ENCODE data around the gene EPHX1.
"Not testable (repeated sequence)": the region's sequence is repeated elsewhere in the genome, so short reads cannot be mapped to it uniquely, and the experiment has no call there.

Gene EPHX1

DNA sequence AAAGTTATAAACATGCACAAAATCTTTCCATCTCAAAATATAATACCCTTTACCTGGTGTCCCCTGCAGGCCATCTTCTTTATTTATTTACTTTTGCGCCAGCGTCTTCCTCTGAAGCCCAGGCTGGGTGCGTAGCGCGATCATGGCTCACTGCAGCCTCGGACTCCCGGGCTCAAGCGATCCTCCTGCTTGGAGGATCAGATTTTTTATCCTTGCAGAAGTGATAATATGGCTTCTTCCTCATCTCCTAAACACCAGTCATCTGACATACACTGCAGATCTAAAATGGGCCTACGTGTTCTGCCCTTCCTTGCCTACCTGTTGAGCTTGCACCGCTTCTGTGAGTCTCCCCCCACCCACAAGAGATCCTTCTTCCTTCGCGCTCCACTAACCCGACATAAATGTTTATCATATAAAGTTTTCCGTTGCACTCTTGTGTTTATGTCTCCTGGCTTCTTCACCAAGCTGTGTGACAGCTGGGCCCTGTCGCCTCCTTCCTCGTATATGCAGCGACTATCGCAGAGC lies 32.8 kb upstream of the EPHX1 start:
- no peak for DNase-seq (ENCODE audit: extremely low read depth in 1 of 2, low read depth in 1 of 2)

DNA sequence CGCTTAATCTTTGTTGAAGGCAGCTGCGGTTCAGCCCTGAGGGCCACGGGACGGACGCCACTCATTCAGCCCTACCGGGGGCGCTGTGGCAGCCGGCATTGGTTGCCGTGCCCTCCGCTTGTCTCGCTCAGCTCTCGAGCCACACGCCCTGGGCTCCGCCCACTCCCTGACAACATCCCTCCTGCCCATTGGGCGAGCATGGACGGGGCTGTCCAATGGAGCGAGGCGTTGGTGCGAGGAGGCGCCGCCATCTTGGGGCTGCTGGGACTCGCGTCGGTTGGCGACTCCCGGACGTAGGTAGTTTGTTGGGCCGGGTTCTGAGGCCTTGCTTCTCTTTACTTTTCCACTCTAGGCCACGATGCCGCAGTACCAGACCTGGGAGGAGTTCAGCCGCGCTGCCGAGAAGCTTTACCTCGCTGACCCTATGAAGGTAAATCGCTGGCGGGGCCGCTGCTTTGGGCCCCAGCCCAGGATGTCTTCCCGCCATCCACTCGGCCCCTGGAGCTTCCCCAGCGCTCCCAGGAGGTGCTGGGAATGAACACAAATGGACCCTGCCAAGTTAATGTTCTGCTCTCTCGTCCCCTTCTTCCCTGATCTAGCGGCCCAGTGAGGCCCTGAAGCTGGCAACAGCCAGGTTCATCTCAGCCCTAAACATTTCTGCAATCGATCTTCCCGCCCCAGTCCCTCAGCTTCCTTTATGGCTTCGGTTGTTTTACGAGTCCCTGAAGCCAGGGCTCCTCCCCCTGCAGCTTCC lies 32.2 kb upstream of the EPHX1 start, which contains the start of gene SRP9:
Gene SRP9 (plus strand): TSS at position 244 of the 754 bp plus-strand sequence. CDS start 115 bp downstream, at position 359.
- peak; percentile 97 to 98 for DNase-seq (ENCODE audit: extremely low read depth in 1 of 2, low read depth in 1 of 2)

DNA sequence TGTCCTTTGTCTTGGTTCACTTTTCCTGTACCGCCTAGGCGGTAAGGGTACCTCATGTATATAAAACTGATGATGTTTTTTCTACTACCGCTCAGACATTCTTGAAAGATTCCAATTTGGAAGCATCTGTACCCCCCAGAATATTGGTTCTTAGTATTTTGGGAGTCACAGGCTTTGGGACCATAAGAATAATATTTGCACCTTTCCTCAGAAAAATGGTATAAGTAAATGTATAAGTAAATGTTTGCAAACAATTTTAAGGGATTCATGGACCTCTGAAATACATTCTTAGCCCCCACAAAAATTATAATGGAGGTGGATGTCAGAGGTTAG lies 31.6 kb upstream of the EPHX1 start:
- DNase-seq (ENCODE audit: extremely low read depth in 1 of 2, low read depth in 1 of 2) = no peak

DNA sequence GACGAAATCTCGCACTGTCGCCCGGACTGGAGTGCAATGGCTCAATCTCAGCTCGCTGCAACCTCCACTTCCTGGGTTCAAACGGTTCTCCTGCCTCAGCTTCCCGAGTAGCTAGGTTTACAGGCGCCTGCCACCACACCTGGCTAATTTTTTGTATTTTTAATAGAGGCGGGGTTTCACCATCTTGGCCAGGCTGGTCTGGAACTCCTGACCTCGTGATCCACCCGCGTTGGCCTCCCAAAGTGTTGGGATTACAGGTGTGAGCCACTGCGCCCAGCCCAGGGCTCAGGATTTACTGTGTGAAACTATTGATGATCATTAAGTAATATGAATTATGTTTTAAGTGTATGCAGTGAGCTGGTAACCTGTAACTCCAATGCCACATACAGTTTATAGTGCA lies 30.8 kb upstream of the EPHX1 start:
- DNase-seq (ENCODE audit: extremely low read depth in 1 of 2, low read depth in 1 of 2) = not testable (repeated sequence)

DNA sequence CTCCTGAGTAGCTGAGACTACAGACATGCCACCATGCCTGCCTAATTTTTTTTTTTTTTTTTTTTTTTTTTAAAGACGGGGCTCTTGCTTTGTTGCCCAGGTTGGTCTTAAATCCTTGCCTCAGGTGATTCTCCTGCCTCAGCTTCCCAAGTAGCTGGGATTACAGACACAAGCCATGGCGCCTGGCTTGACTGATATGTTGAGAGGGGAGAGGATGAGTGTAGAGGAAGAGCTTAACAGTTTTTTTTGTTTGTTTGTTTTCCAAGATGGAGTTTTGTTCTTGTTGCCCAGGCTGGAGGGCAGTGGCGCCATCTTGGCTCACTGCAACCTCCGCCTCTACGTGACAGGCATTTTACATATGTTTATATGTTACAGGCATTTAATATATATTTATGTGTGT lies 29.8 kb upstream of the EPHX1 start:
- DNase-seq (ENCODE audit: extremely low read depth in 1 of 2, low read depth in 1 of 2) = no peak

DNA sequence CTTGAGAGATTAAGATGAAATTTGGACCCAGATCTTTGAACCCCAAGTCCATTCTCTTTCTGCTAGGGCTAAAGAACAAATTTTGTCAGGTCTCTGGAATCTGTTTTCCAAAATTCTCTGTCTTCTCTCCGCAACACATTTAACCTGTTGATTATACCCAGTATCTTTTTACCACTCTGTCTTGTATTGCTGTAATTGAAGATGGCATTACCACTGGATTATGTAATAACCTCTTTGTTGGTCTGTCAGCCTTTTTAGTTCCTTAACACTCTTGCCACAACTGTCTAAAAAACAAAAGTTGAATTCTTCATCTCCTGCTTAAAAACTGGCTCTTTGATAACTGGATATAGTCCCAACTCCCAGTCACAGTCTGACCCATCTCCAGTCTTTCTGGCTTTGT lies 29.3 kb upstream of the EPHX1 start:
- no peak for DNase-seq (ENCODE audit: extremely low read depth in 1 of 2, low read depth in 1 of 2)

DNA sequence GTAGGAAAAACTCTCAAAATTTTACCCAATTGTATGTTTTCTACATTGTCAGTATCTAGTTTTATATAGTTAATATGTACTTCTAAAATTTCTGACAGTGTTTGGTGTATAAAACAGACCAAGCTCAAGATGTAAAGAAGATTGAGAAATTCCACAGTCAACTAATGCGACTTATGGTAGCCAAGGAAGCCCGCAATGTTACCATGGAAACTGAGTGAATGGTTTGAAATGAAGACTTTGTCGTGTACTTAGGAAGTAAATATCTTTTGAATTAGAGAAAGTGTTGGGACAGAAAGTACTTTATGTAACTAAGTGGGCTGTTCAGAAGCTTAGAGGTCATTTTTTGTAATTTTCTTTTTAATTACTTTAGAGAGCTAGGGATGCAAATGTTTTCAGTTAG lies 20.8 kb upstream of the EPHX1 start:
- not testable (repeated sequence) for DNase-seq (ENCODE audit: extremely low read depth in 1 of 2, low read depth in 1 of 2)

DNA sequence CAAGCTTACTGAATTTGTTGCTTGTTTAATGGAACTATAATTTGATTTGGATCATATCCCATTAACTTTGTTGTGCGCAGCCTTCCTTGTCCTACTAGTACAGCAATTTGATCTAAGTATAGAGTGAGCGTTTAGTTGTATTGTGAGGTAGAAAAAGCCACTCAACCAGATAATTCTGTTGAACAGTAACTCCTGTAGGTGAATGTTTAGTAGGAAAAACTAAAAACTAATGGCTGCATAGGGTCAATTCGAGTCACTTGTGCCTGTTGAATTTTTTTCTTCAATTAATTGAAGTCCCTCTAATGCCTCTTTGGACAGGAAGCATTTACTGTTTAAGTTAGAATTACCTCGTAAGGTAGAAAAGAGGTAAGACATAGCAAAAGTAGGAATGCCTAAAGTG lies 15.0 kb upstream of the EPHX1 start:
- DNase-seq (ENCODE audit: extremely low read depth in 1 of 2, low read depth in 1 of 2) = no peak

DNA sequence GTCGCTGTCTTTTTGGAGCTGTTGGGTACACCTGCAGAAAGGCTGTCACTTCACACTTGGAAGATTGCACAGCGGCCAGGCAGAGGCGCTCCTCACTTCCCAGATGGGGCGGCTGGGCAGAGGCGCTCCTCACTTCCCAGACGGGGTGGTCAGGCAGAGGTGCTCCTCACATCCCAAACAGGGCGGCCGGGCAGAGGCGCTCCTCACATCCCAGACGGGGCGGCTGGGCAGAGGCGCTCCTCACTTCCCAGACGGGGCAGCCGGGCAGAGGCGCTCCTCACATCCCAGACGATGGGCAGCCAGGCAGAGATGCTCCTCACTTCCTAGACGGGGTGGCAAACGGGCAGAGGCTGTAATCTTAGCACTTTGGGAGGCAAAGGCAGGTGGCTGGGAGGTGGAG lies 13.8 kb upstream of the EPHX1 start:
- DNase-seq (ENCODE audit: extremely low read depth in 1 of 2, low read depth in 1 of 2) = not testable (repeated sequence)

DNA sequence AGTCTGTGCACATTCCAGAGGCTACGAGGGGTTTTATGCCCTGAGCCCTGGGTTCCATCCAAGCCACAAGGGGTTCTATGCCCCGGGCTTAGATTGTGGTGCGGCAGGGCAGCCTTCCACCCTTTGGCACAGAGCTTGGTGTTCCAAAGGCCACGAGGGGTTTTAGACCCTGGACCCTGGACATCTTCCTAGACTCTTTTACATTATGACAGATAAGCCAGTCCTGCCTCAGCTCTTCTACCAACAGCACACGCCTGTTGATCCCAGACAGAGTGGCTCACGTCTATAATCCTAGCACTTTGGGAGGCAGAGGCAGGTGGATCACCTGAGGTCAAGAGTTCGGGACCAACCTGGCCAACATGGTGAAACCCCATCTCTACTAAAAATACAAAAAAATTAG lies 8.8 kb upstream of the EPHX1 start:
- DNase-seq (ENCODE audit: extremely low read depth in 1 of 2, low read depth in 1 of 2) = not testable (repeated sequence)

DNA sequence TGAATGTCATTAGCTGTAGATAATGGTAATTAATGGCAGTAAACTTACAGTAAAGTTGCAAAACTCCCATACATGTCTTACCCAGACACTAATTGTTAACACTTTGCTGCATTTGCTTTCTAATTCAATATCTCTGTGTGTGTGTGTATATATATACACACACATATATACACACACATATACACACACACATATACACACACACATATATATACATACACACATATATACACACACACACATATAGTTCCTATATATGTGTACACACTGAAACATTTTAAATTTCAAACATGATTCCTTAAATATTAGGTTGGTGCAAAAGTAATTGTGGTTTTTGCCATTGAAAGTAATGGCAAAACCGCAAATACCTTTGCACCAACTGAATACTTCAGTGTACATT lies 3.7 kb upstream of the EPHX1 start:
- no peak for DNase-seq (ENCODE audit: extremely low read depth in 1 of 2, low read depth in 1 of 2)

DNA sequence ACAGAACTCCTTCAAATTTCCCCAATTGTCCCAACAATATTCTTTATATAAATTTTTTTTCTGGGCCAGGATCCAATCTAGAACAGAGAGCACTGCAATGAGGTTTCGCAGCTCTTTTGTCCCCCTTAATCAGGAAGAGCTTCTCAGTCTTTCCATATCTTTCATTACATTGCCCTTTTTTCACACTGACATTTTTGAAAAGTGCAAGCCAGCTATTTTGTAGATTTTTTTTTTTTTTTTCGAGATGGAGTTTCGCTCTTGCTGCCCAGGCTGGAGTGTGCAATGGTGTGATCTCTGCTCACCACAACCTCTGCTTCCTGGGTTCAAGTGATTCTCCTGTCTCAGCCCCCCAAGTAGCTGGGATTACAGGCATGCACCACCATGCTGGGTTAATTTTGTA lies 3.2 kb upstream of the EPHX1 start:
- not testable (repeated sequence) for DNase-seq (ENCODE audit: extremely low read depth in 1 of 2, low read depth in 1 of 2)

DNA sequence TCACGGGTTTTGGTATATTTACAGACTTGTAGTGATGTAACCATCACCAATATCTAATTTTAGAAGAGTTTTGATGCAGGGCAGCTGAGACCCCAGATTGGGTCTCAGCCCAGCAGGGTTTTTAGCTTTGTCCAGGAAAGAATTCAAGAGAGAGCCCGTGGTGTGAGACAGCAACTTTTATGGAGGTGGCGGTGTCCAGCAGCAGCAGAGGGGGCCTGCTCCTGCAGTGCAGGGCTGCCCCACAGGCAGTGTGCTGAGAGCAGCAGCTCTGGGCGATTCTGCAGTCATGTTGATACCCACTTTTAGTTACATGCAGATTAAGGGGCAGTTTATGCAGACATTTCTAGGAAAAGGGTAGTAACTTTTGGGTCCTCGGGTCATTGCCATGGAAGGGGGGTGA lies 1.8 kb upstream of the EPHX1 start:
- no peak for DNase-seq (ENCODE audit: extremely low read depth in 1 of 2, low read depth in 1 of 2)

DNA sequence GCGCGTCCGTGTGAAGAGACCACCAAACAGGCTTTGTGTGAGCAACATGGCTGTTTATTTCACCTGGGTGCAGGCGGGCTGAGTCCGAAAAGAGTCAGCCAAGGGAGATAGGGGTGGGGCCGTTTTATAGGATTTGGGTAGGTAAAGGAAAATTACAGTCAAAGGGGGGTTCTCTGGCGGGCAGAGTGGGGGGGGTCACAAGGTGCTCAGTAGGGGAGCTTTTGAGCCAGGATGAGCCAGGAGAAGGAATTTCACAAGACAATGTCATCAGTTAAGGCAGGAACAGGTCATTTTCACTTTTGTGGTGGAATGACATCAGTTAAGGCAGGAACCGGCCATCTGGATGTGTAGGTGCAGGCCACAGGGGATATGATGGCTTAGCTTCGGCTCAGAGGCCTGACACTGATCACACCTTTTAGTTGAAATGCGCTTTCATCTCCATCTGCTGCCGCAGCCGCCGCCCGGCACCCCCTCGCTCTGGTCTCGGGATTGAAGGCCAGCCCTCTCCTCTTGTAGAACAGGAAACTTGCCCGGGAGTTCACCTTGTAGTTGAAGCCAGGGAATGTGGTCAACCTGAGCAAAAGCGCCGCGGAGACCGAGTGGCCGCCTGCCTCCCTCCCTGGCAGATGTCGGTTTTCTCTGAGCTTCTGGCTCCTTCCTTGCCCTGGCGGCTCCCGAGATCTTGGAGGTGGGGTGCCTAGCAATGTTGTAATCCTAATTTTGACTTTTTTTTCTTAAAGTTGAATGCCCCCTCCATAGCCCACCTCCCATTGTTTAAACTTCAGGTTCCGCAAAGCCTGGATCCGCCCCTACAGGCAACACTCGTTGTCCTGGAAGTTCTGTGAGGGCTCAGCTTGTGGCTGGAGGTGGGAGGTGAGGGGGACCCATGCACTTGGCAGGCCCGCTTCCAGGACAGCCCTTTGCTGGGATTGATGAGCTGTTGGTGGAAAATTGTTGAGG lies 935 bp downstream of the EPHX1 start:
- DNase-seq (ENCODE audit: extremely low read depth in 1 of 2, low read depth in 1 of 2) = not testable (repeated sequence)

DNA sequence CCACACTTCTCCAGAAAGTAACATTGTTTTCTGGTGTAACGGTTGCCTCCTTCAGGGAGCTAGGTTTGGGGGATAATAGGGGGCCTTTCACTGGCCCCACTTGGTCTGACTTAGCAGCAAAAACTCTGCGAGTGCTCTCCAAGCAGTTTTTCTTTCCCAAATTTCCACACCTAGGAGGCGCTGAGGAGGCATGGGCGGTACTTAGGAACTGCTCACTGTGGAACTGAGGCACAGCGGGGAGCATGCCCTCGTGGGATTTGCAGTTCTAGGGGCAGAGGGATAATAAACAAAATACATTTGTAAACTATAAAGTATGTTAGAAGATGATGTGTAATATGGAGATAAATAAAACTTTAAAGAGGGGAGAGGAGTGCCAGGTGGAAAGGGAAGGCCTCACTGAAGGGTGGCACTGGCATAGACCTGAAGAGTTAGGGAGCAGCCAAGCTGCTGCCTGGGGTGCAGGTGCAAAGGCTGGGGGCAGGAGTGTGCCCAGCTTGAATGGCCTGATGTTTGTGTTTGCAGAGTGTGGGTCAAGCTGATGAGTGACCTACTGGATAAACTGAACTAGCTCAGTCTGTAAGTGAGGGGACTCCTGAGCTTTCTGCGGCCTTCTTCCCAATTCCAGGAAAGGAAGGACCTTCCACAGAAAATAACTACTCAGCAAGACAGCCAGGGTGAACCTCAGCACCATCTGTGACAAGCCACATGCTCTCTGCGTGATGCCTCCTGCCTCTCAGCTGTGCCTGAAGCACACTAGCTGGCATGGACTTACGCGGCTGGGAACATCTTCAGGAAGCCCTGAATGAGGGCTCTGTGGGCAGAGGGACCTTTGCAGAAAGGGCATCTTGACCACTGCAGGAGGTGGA lies 1.9 kb downstream of the EPHX1 start:
- no peak for DNase-seq (ENCODE audit: extremely low read depth in 1 of 2, low read depth in 1 of 2)

DNA sequence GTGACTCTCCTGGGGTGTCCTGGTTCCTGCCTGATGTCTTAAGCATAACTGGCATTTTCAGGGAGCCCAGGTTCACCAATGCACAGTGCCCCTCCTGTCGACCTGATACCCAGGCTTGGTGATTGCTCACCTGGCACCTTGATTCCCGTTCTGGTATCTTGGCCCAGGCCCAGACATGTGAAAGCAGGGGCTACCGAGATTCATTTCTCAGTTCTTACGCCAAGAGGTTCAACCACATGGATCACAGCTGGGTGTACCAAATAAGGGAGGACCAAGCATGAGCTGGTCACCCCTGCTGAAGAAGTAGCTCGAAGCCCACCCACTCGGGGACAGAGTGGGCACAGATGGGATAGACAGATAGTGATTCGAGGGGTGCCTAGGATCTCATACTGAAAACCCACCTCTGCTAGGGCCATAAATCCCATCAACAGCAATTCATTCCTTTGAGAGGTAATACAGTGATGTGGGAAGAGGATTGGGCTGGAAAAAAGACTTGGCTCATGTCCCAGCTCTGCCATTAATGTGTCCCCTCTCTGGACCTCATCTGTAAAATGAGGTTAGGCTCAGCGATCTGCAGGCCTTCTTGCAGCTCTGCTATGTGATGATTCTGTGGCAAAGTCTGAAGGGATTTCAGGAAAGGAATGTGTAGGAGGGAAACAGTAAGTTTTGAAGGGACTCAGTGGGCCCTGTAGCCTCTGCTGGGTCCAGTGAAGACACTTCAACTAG lies 2.7 kb downstream of the EPHX1 start:
- DNase-seq (ENCODE audit: extremely low read depth in 1 of 2, low read depth in 1 of 2) = no peak

DNA sequence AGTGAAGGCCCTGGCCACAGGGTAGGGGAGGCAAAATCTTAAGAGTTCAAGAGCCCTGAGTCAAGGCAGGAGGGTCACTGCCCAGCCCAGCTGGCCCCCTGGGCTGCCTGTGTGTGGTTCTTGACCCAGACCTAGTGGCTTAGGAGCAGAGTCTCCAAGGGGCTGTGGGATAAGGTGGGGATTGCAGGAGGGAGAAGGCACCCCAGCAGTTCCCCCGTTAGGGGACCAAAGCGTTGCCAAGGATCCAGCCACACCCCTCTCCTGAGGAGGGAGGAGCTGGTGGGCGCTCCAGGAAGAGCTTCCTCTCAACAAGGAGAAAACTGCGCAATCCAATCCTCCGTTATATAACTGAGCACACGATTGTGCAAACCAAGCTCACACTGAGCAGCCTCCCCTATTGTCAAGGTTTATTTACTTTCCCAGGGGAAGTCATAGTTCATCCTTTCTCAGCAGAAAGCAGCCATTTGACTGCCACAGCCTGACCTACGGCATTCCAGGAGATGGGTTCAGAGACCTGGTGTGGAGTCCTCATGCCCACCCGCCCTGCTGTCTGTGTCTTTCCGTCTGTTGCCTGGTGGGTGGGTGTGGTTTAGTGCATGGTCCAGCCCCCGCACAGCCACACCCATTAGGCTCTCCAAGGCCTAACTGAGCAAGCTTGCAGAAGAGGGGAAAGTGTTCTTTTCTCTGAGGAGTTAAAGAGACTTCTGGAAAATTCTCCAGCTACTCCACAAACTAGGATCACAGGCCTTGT lies 3.5 kb downstream of the EPHX1 start:
- no peak for DNase-seq (ENCODE audit: extremely low read depth in 1 of 2, low read depth in 1 of 2)

DNA sequence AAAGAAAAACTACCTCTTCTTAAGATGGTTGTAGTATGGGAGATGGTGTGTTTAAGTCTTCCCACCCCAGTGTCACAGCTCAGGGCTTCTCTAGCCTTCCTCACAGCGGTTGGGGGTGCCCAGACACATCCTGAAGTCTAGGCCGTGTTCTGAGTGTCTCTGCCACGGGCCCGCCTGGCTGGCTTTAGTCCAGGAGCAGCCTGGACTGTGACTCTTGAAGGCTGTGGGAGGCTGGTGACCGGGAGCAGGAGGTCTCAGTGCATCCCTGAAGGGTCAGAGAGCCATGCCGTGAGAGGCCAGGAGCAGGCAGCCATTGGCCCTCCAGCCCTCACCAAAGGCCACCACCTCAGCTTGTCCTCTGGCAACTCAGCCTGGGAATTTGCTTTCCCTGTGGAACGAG lies 4.5 kb downstream of the EPHX1 start:
- no peak for DNase-seq (ENCODE audit: extremely low read depth in 1 of 2, low read depth in 1 of 2)

DNA sequence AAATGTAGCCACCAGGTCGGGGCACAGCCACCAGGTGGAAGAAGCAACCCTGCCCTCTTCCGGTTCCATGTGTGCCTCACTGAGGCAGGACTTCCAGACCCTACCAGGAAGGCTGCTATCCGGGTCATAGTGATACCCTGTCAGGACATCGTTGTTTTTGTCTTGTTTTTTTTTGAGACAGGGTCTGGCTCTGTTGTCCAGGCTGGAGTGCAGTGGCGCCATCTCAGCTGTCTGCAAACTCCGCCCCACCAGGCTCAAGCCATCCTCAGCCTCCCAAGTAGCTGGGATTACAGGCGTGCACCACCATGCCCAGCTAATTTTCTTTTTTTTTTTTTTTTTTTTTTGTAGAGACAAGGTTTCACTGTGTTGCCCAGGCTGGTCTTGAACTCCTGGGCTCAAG lies 5.2 kb downstream of the EPHX1 start:
- not testable (repeated sequence) for DNase-seq (ENCODE audit: extremely low read depth in 1 of 2, low read depth in 1 of 2)

All from stimulated activated CD8-positive, alpha-beta memory T cell treated with anti-CD3 and anti-CD28 coated beads, Interleukin-7, amount 100 ng/mL, for 48 hours (primary cell).